Left ventricle myocardium inferior (tissue), 1 donor: ENCODE data around the gene SORCS2. TPM values are rescaled to one million over a fixed set of nuclear protein-coding genes. Genes with fewer than 3 reads are reported as not detected.

Experiments used
- DNase-seq: peaks from one replicate; pipeline ENCODE4 v3.0.0-alpha.2; 2020
- H3K27ac ChIP-seq: fragments of 200-600 bp; replicated peaks from 2 replicates; pipeline ENCODE4 v1.8.0; 2021
- H3K27me3 ChIP-seq: fragments of 200-600 bp; 2 replicates; pipeline ENCODE4 v1.8.0; 2021; ENCODE audit warnings: low read depth
- H3K36me3 ChIP-seq: fragments of 200-600 bp; 2 replicates; pipeline ENCODE4 v1.8.0; 2021
- H3K4me1 ChIP-seq: fragments of 200-600 bp; 2 replicates; pipeline ENCODE4 v1.8.0; 2021
- H3K4me3 ChIP-seq: fragments of 200-600 bp; 2 replicates; pipeline ENCODE4 v1.8.0; 2021; ENCODE audit warnings: mild to moderate bottlenecking, moderate library complexity
- H3K9me3 ChIP-seq: fragments of 200-600 bp; replicated peaks from 2 replicates; pipeline ENCODE4 v1.8.0; 2021
- intact Hi-C: fragments of 100-400 bp; cut with micrococcal nuclease; formaldehyde crosslinking; loops from one replicate; pipeline ENCODE4 v1.11.0; 2022
- total RNA-seq: library from RNA; stranded (reverse); fragmentation: NEBNext Ultra II Directional; extraction: Animal tissue kit (Norgen Biotek cat#: 25700); gene quantifications from one replicate; pipeline ENCODE4 v1.2.1, GENCODE V29; 2021
- TF ChIP-seq, protein P1 (sequence below): fragments of 200-600 bp; IDR thresholded peaks from 2 replicates; pipeline ENCODE4 v1.8.0; 2021; ENCODE audit warnings: antibody characterized with exemption, mild to moderate bottlenecking, borderline replicate concordance
- donor health status: DM: no; HTN: yes; CAD: no; lungs with severe emphysema.

SORCS2 gene
- total RNA-seq, 1 donor from 2014 or later, result 1.2 TPM

GRCh38 chr4:7389719-7390118 lies 197.4 kb downstream of the SORCS2 start:
- peaks cover 35% of the 10 kb centered on the region for H3K27me3 ChIP-seq
- H3K9me3 ChIP-seq, result no peaks in the 10 kb centered on the region
- no peak overlapping the region for H3K27ac ChIP-seq
- H3K36me3 ChIP-seq, result no peaks in the 10 kb centered on the region
- no peak overlapping the region for H3K4me3 ChIP-seq
- no peak for DNase-seq
- TF ChIP-seq, protein P1, sequence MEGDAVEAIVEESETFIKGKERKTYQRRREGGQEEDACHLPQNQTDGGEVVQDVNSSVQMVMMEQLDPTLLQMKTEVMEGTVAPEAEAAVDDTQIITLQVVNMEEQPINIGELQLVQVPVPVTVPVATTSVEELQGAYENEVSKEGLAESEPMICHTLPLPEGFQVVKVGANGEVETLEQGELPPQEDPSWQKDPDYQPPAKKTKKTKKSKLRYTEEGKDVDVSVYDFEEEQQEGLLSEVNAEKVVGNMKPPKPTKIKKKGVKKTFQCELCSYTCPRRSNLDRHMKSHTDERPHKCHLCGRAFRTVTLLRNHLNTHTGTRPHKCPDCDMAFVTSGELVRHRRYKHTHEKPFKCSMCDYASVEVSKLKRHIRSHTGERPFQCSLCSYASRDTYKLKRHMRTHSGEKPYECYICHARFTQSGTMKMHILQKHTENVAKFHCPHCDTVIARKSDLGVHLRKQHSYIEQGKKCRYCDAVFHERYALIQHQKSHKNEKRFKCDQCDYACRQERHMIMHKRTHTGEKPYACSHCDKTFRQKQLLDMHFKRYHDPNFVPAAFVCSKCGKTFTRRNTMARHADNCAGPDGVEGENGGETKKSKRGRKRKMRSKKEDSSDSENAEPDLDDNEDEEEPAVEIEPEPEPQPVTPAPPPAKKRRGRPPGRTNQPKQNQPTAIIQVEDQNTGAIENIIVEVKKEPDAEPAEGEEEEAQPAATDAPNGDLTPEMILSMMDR, result no peak
- intact Hi-C loops, result no loop called here
- no peaks in the 10 kb centered on the region for H3K4me1 ChIP-seq

DNA sequence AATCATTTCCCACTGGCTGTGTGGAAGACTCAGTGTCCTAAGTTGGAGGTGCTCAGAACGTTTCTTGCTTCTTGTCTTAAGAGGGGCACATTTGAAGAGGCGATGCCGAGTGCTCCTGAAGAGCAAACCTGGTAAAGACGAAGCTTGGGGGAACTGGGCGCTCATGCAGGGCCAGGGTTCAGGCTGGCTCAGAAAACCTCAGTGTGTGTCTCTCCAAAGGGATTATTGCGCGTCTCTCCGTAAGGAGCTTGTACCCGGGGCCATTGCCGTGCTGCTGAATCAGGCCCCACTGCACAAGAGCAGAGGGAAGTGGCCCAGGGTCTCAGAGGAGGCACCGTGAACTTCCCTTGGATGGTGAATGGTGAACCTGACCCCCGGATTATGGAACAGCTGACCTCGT lies 198.0 kb downstream of the SORCS2 start:
- Histone ChIP-seq H3K27ac (no peak overlapping the region), H3K9me3 (no peaks in the 10 kb centered on the region), H3K4me3 (no peak overlapping the region), H3K36me3 (no peaks in the 10 kb centered on the region), H3K4me1 (no peaks in the 10 kb centered on the region), H3K27me3 (peaks cover 41% of the 10 kb centered on the region)
- DNase-seq, result no peak
- TF ChIP-seq, protein P1, result no peak
- intact Hi-C loops, result no loop called here

- no peaks in the 10 kb centered on the region for H3K4me1 ChIP-seq
- no peak overlapping the region for H3K27ac ChIP-seq
- no peak overlapping the region for H3K4me3 ChIP-seq
- intact Hi-C loops, result no loop called here
- no peaks in the 10 kb centered on the region for H3K9me3 ChIP-seq
- no peak for DNase-seq
- H3K27me3 ChIP-seq, result peaks cover 49% of the 10 kb centered on the region
- no peaks in the 10 kb centered on the region for H3K36me3 ChIP-seq
- TF ChIP-seq, protein P1, result no peak
Measured at GRCh38 chr4:7390906-7391636, 198.7 kb downstream of the SORCS2 start.

DNA sequence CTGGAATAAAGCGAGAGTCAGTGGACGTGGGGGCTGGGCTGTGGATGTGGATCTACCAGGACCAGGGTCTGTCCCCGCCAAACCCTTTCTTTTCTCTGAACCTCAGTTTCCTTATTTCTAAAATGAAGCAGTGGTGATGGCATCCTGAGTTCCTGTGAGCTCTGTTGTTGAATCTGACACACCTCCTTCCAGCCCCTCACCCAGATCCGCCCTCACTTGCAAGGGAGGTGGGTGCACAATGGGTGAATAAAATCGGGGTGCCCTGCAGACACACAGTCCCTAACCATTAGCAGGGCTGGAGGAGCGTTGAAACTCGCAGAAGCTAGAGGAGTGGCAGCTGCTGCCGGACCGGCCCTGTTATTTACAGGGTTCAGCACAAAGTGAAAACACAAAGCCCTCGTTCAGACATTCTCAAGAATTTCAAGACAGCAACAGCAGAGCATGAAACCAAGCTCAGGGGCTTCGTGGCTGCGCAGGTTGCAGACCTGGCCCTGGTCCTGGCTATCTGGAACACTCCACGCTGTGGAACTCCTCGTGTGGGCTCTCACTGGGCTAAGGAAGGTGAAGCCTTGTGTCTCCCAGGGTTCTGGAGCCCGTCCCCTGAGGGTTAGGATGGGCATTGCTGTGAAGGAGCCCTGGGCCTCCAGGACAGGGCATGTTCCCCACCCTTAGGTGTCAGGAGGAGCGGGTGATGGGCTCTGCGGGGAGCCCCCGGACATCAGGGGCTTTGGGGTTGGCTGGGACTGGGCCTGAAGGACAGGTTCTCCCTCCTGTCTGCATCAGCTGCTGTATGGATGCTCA lies 199.5 kb downstream of the SORCS2 start:
- TF ChIP-seq, protein P1, result no peak
- Histone ChIP-seq H3K4me3 (no peak overlapping the region), H3K27ac (no peak overlapping the region), H3K36me3 (no peaks in the 10 kb centered on the region), H3K9me3 (no peaks in the 10 kb centered on the region), H3K4me1 (no peaks in the 10 kb centered on the region), H3K27me3 (peaks cover 55% of the 10 kb centered on the region)
- DNase-seq, result no peak
- intact Hi-C loops, result no loop called here

DNA sequence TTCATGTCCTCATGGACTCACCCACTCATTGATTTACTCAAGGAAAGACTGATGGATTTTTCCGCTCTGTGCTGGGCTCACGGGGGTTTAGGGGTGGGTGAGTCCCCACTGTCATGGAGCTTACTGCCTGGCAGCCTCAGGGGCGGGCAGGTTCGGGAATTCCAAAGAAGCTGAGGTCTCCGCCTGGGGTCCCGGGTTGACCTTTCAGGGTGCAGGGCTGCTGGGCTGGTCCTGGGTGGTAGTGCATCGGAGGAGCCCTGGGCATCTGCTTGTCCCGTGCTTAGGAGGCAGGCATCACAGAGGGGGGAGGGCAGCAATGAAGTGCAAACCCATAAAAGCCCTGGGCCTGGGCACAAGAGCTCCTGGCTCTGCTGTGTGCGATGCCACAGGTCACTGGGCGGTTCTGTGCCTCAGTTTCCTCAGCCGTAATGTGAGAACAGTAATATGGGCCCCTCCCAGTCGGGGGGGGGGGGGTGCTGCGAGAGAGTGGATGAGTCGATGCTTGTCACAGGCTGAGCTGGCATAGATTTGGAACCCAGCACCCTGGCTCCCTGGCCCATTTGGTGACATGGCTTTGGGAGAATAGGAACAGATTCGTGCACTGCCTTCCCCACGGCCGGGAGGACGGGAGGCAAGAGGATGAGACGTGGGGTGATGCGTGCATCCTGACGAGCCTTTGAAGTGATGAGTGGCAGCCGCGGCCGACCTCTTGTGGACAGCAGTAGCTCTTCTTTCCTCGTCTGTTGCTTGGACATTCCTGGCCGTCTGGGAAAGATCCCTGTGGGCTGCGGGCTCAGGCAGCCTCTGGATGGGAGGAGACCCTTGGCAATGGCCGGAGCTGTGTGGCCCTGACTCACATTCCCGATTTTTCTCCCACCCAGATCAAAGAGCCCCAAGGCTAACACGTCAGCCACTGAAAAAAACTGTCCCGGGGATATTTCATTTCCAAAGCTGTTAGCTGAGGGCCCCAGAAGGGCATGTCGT lies 200.4 kb downstream of the SORCS2 start:
- intact Hi-C loops, result no loop called here

More for the DNA sequence above, 200.4 kb downstream of the SORCS2 start:
- TF ChIP-seq, protein P1, result peak; percentile 37
- Histone ChIP-seq H3K27me3 (peaks cover 55% of the 10 kb centered on the region), H3K36me3 (no peaks in the 10 kb centered on the region), H3K4me3 (no peak overlapping the region), H3K9me3 (no peaks in the 10 kb centered on the region), H3K27ac (no peak overlapping the region), H3K4me1 (no peaks in the 10 kb centered on the region)
- DNase-seq, result peak; percentile 27
